GM12864 (cell line): ENCODE results near the gene PPFIA2.

ENCODE experiments used
- DNase-seq: peaks from one replicate; pipeline ENCODE4 v3.0.0-alpha.2; 2011; ENCODE audit warnings: low read depth
- H3K4me3 ChIP-seq: 2 replicates; pipeline ENCODE4 v1.5.1; 2011; ENCODE audit warnings: mild to moderate bottlenecking, low read depth, low read length, control low read depth
- CTCF ChIP-seq: IDR thresholded peaks from 2 replicates; pipeline ENCODE4 v1.5.1; 2011; ENCODE audit warnings: low read depth, mild to moderate bottlenecking, moderate library complexity, low read length, control low read depth, inconsistent platforms; ENCODE audit errors: missing control alignments

Gene PPFIA2

GRCh38 chr12:81541121-81541520, 218.0 kb downstream of the PPFIA2 start:
- TF ChIP-seq CTCF: no peak
- no peak for DNase-seq
- H3K4me3 ChIP-seq: no peak overlapping the region

GRCh38 chr12:81539279-81539678, 219.9 kb downstream of the PPFIA2 start:
- no peak for TF ChIP-seq CTCF
- no peak for DNase-seq
- no peak overlapping the region for H3K4me3 ChIP-seq

GRCh38 chr12:81533054-81533453, 226.1 kb downstream of the PPFIA2 start:
- no peak for TF ChIP-seq CTCF
- H3K4me3 ChIP-seq: no peak overlapping the region
- DNase-seq: no peak

- DNase-seq: no peak
- H3K4me3 ChIP-seq: no peak overlapping the region
- TF ChIP-seq CTCF: no peak
These were observed 228.8 kb downstream of the PPFIA2 start for GRCh38 chr12:81530352-81530751.

GRCh38 chr12:81520064-81520945, 238.8 kb downstream of the PPFIA2 start:
- DNase-seq: no peak
- TF ChIP-seq CTCF: no peak

GRCh38 chr12:81518638-81519037, 240.5 kb downstream of the PPFIA2 start:
- H3K4me3 ChIP-seq: no peak overlapping the region
- no peak for TF ChIP-seq CTCF
- no peak for DNase-seq

More at GRCh38 chr12:81520064-81520945, 238.8 kb downstream of the PPFIA2 start:
- H3K4me3 ChIP-seq: no peak overlapping the region

- no peak overlapping the region for H3K4me3 ChIP-seq
- no peak for DNase-seq
- TF ChIP-seq CTCF: no peak
These were observed 241.9 kb downstream of the PPFIA2 start for GRCh38 chr12:81517296-81517695.
